H1 (cell line): ENCODE results near the gene RNF225. TPM values are rescaled to one million over a fixed set of nuclear protein-coding genes. Genes with fewer than 3 reads are reported as not detected.

Source experiments
- CTCF ChIA-PET: fragments of 300-600 bp; sonication (Branson Sonifier 250); formaldehyde crosslinking; loops from one replicate; lab custom pipeline; 2021; ENCODE audit not compliant: partially characterized antibody; lab: Charles Lee
- POLR2A ChIA-PET: fragments of 300-600 bp; sonication (Branson Sonifier 250); formaldehyde crosslinking; loops from one replicate; lab custom pipeline; 2021; ENCODE audit warnings: inconsistent platforms; ENCODE audit not compliant: partially characterized antibody; lab: Charles Lee
- DNase-seq, 2 experiments: peaks; one replicate each; pipeline versions ENCODE4 v3.0.0 to v3.0.0-alpha.2; 2010 to 2022; ENCODE audit warnings: low spot score in 2 of 2, low read depth in 1 of 2, mixed read lengths in 1 of 2
- FAIRE-seq: peaks from 2 replicates; lab custom pipeline; 2011; peaks lifted over from hg19 to GRCh38; lab: Jason Lieb, UNC
- H2AFZ ChIP-seq: 2 replicates; pipeline ENCODE4 v1.8.1; 2012; ENCODE audit warnings: low read length, inconsistent platforms
- H2AK5ac ChIP-seq: 2 replicates; pipeline ENCODE4 v1.6.1; 2013; ENCODE audit warnings: low read depth, low read length
- H2BK120ac ChIP-seq: replicated peaks from 2 replicates; pipeline ENCODE3; 2013; ENCODE audit warnings: low read depth, low read length, inconsistent platforms
- H2BK12ac ChIP-seq: 2 replicates; pipeline ENCODE4 v1.6.1; 2013; ENCODE audit warnings: low read depth, low read length
- H2BK15ac ChIP-seq: 2 replicates; pipeline ENCODE4 v1.6.1; 2013; ENCODE audit warnings: low read length
- H2BK20ac ChIP-seq: 2 replicates; pipeline ENCODE4 v1.6.1; 2013; ENCODE audit warnings: low read length
- H2BK5ac ChIP-seq: 2 replicates; pipeline ENCODE4 v1.6.1; 2013; ENCODE audit warnings: low read depth, low read length
- H3K14ac ChIP-seq: 2 replicates; pipeline ENCODE4 v1.6.1; 2013; ENCODE audit warnings: inconsistent platforms; ENCODE audit not compliant: insufficient read length
- H3K18ac ChIP-seq: 2 replicates; pipeline ENCODE4 v1.6.1; 2013; ENCODE audit warnings: low read length; ENCODE audit errors: extremely low read depth
- H3K23ac ChIP-seq: 2 replicates; pipeline ENCODE4 v1.6.1; 2013; ENCODE audit warnings: inconsistent platforms; ENCODE audit not compliant: insufficient read length
- H3K23me2 ChIP-seq: 2 replicates; pipeline ENCODE4 v1.6.1; 2013; ENCODE audit warnings: low read depth, low read length
- H3K27ac ChIP-seq: 2 replicates; pipeline ENCODE4 v1.6.1; 2011; ENCODE audit warnings: low read depth, low read length, inconsistent platforms
- H3K27me3 ChIP-seq, 4 experiments: replicated peaks in 1 of 4; 1 replicate in 1 of 4; 2 replicates in 3 of 4; pipeline versions ENCODE4 v1.6.1 to v1.8.1; 2011 to 2013; ENCODE audit warnings: low read length in 3 of 4, mild to moderate bottlenecking in 3 of 4, inconsistent platforms in 2 of 4, mixed read lengths in 2 of 4, moderate library complexity in 1 of 4; ENCODE audit not compliant: control insufficient read depth in 3 of 4, insufficient read depth in 3 of 4; ENCODE audit errors: extremely low read depth in 1 of 4
- H3K36me3 ChIP-seq, 4 experiments: 2 replicates each; pipeline versions ENCODE4 v1.6.1 to v1.8.1; 2011 to 2013; ENCODE audit warnings: mild to moderate bottlenecking in 4 of 4, low read length in 3 of 4, moderate library complexity in 2 of 4, control low read depth in 1 of 4, inconsistent platforms in 1 of 4; ENCODE audit not compliant: insufficient read depth in 4 of 4, control insufficient read depth in 2 of 4
- H3K4ac ChIP-seq: replicated peaks from 2 replicates; pipeline ENCODE3; 2013; ENCODE audit warnings: low read length, low read depth, mixed read lengths, inconsistent platforms; ENCODE audit not compliant: insufficient read length
- H3K4me1 ChIP-seq, 4 experiments: replicated peaks in 1 of 4; 1 replicate in 1 of 4; 2 replicates in 3 of 4; pipeline versions ENCODE4 v1.6.1 to v1.8.1; 2011 to 2013; ENCODE audit warnings: low read length in 3 of 4, inconsistent platforms in 2 of 4, mixed read lengths in 1 of 4; ENCODE audit not compliant: insufficient read depth in 4 of 4, control insufficient read depth in 3 of 4
- H3K4me2 ChIP-seq, 2 experiments: 2 replicates each; pipeline versions ENCODE4 v1.6.1 to v1.8.1; 2011 to 2013; ENCODE audit warnings: low read depth in 2 of 2, low read length in 2 of 2, control low read depth in 1 of 2, inconsistent platforms in 1 of 2, mild to moderate bottlenecking in 1 of 2; ENCODE audit not compliant: insufficient read depth in 1 of 2
- H3K4me3 ChIP-seq, 4 experiments: fragments of 200-600, 300-600 bp in 1 of 4; sonication (generic), shearing (Covaris generic), sonication (Bioruptor Twin) in 1 of 4; 2 replicates each; pipeline versions ENCODE4 v1.5.1 to v1.8.1; 2011 to 2016; ENCODE audit warnings: low read length in 4 of 4, low read depth in 3 of 4, control low read depth in 2 of 4, inconsistent platforms in 2 of 4, mild to moderate bottlenecking in 2 of 4, mixed read lengths in 1 of 4, moderate library complexity in 1 of 4; ENCODE audit not compliant: insufficient read depth in 2 of 4; ENCODE audit errors: extremely low read depth in 1 of 4
- H3K56ac ChIP-seq: replicated peaks from 2 replicates; pipeline ENCODE3; 2013; ENCODE audit warnings: low read depth, mild to moderate bottlenecking, mixed read lengths, low read length, inconsistent platforms; ENCODE audit not compliant: insufficient read length
- H3K79me1 ChIP-seq: 2 replicates; pipeline ENCODE4 v1.6.1; 2013; ENCODE audit warnings: low read depth, low read length, control low read depth
- H3K79me2 ChIP-seq, 2 experiments: 2 replicates each; pipeline versions ENCODE4 v1.6.1 to v1.8.1; 2012 to 2013; ENCODE audit warnings: low read length in 2 of 2, mild to moderate bottlenecking in 2 of 2, inconsistent platforms in 1 of 2; ENCODE audit not compliant: insufficient read depth in 2 of 2, control insufficient read depth in 1 of 2
- H3K9ac ChIP-seq, 4 experiments: replicated peaks in 1 of 4; 1 replicate in 1 of 4; 2 replicates in 3 of 4; pipeline versions ENCODE4 v1.6.1 to v1.8.1; 2011 to 2013; ENCODE audit warnings: low read depth in 3 of 4, low read length in 3 of 4, control low read depth in 2 of 4, mild to moderate bottlenecking in 2 of 4, moderate library complexity in 2 of 4, inconsistent platforms in 1 of 4; ENCODE audit errors: extremely low read depth in 1 of 4
- H3K9me3 ChIP-seq, 2 experiments: 2 replicates each; pipeline versions ENCODE4 v1.6.1 to v1.8.1; 2012 to 2013; ENCODE audit warnings: mild to moderate bottlenecking in 2 of 2, moderate library complexity in 2 of 2, control low read depth in 1 of 2, inconsistent platforms in 1 of 2, low read depth in 1 of 2, low read length in 1 of 2, mixed read lengths in 1 of 2; ENCODE audit not compliant: insufficient read depth in 2 of 2
- H4K20me1 ChIP-seq, 2 experiments: replicated peaks in 1 of 2; 2 replicates each; pipeline versions ENCODE3 to v1.8.1; 2011 to 2013; ENCODE audit warnings: inconsistent platforms in 2 of 2, low read length in 2 of 2, mild to moderate bottlenecking in 1 of 2; ENCODE audit not compliant: insufficient read depth in 2 of 2, control insufficient read depth in 1 of 2
- H4K5ac ChIP-seq: 2 replicates; pipeline ENCODE4 v1.6.1; 2013; ENCODE audit warnings: low read length, low read depth, mixed read lengths, inconsistent platforms; ENCODE audit not compliant: insufficient read length
- H4K8ac ChIP-seq: 2 replicates; pipeline ENCODE4 v1.8.0; 2013; ENCODE audit warnings: mild to moderate bottlenecking, moderate library complexity, low read length, inconsistent platforms; ENCODE audit not compliant: insufficient read depth; ENCODE audit errors: extremely low read depth
- H4K91ac ChIP-seq: replicated peaks from 2 replicates; pipeline ENCODE3; 2013; ENCODE audit warnings: low read length, mixed read lengths, inconsistent platforms; ENCODE audit not compliant: insufficient read length
- E2F6 ChIP-seq: IDR thresholded peaks from 2 replicates; pipeline ENCODE4 v1.6.1; 2012; ENCODE audit warnings: inconsistent platforms
- WGBS, 2 experiments: shearing (Covaris generic) in 1 of 2; methylation state at CpG; one replicate each; pipeline versions ENCODE4 v1.1.6 to v1.1.7; 2013 to 2015; ENCODE audit warnings: low lambda C conversion rate in 2 of 2, mixed read lengths in 2 of 2, inconsistent platforms in 1 of 2, low coverage in 1 of 2, missing lambda C conversion rate in 1 of 2; ENCODE audit not compliant: insufficient replicate concordance in 2 of 2, insufficient coverage in 1 of 2, insufficient read length in 1 of 2; ENCODE audit errors: extremely low coverage in 1 of 2, missing lambda C conversion rate in 1 of 2; 5-methylcytosine and 5-hydroxymethylcytosine counted together
- polyA plus RNA-seq, 7 experiments: library from polyadenylated mRNA; depleted of rRNA in 3 of 7; stranded (reverse) in 5 of 7; unstranded in 2 of 7; fragments of >200 nt in 5 of 7; fragments of 200-250 nt in 2 of 7; gene quantifications; 1 replicate in 5 of 7; 2 replicates in 1 of 7; 4 replicates in 1 of 7; pipeline versions ENCODE4 v1.2.1 to v1.2.3, GENCODE V29; 2011 to 2013; ENCODE audit warnings: missing spikeins in 2 of 7, mixed read lengths in 2 of 7
- total RNA-seq: library from RNA; stranded (reverse); fragmentation: NEBNext Ultra II Directional; extraction: Animal tissue kit (Norgen Biotek cat#: 25700); gene quantifications from 2 replicates; pipeline ENCODE4 v1.2.1, GENCODE V29; 2021

RNF225 gene
- total and polyA plus RNA-seq, 2 of the 8 experiments (the other 6 are each of a cell fraction or from before 2014, with no cell fraction given) = 0.17 to 1.0 TPM

GRCh38 chr19:58351558-58351878 lies 43.9 kb upstream of the RNF225 start:
- DNase-seq (no peak), FAIRE-seq (no peak)
- Histone ChIP-seq H3K18ac (no peak overlapping the region), H3K79me2 (no peaks in the 10 kb centered on the region), H3K9ac (no peak overlapping the region), H4K20me1 (peaks cover 0 to 3% of the 10 kb centered on the region in 2 experiments), H2AFZ (no peak overlapping the region), H4K5ac (no peak overlapping the region), H3K36me3 (no peaks in the 10 kb centered on the region), H3K4me1 (no peaks in the 10 kb centered on the region; a peak in 1 of 7 replicates), H2BK12ac (no peak overlapping the region), H2BK120ac (no peak overlapping the region), H3K4ac (no peak overlapping the region), H2BK5ac (no peak overlapping the region), H2BK20ac (no peak overlapping the region), H3K9me3 (no peaks in the 10 kb centered on the region), H3K4me2 (no peak overlapping the region), H3K56ac (no peak overlapping the region), H3K27me3 (0 out of 7 replicates have a peak, but pooled peaks cover 0 to 3% (median 0%) of the 10 kb centered on the region in 4 experiments), H2BK15ac (no peak overlapping the region), H4K8ac (no peak overlapping the region), H4K91ac (no peak overlapping the region), H3K23me2 (peaks cover 9% of the 10 kb centered on the region), H3K79me1 (no peaks in the 10 kb centered on the region), H3K4me3 (no peak overlapping the region), H3K23ac (no peak overlapping the region), H3K14ac (no peak overlapping the region), H3K27ac (no peak overlapping the region), H2AK5ac (no peak overlapping the region)
- POLR2A ChIA-PET = interaction anchor here (1.0 to 11.4 kb wide), 4 partner anchors 11 to 204 kb away, joined by 3 to 102 read pairs (median 6); partner anchors contain the start of genes CHMP2A, RNF225 and ZNF497
- no peak for TF ChIP-seq E2F6
- CTCF ChIA-PET = interaction anchor here (0.8 to 2.9 kb wide), 5 partner anchors 11 to 132 kb away, joined by 3 to 14 read pairs (median 4); partner anchors contain the start of gene ZNF497
- 92% methylated on average over 6 of the region's 9 CpGs; no CpG with 5 or more reads in 1 of the 2 experiments for WGBS, 2 experiments
